Small intestine (tissue), 7 donors: Measurements from ENCODE around the gene STX8. TPM values are rescaled to one million over a fixed set of nuclear protein-coding genes. Genes with fewer than 3 reads are reported as not detected.
A peak's percentile ranks its signal among the peaks of the same experiment; 100 is the strongest.
"Not testable (repeated sequence)": the region's sequence is repeated elsewhere in the genome, so short reads cannot be mapped to it uniquely, and the experiment has no call there.

Source experiments
- DNase-seq, 2 donors: peaks; one replicate each; pipeline versions ENCODE4 v3.0.0 to v3.0.0-alpha.2; 2013
- FAIRE-seq: peaks from 2 replicates; lab custom pipeline; 2012; peaks lifted over from hg19 to GRCh38; lab: Jason Lieb, UNC
- H3K27ac ChIP-seq, 3 donors: one replicate each; pipeline ENCODE4 v1.5.1; 2013; ENCODE audit warnings: low read length in 2 of 3, mild to moderate bottlenecking in 2 of 3, control low read depth in 1 of 3, inconsistent platforms in 1 of 3, low read depth in 1 of 3, moderate library complexity in 1 of 3
- H3K27me3 ChIP-seq, 3 donors: one replicate each; pipeline ENCODE4 v1.6.1; 2013; ENCODE audit warnings: low read length in 3 of 3, inconsistent platforms in 1 of 3; ENCODE audit not compliant: control insufficient read depth in 3 of 3, insufficient read depth in 3 of 3
- H3K36me3 ChIP-seq, 3 donors: one replicate each; pipeline ENCODE4 v1.6.1; 2013; ENCODE audit warnings: low read length in 3 of 3, inconsistent platforms in 1 of 3, low read depth in 1 of 3, mild to moderate bottlenecking in 1 of 3, moderate library complexity in 1 of 3; ENCODE audit not compliant: control insufficient read depth in 3 of 3, insufficient read depth in 2 of 3
- H3K4me1 ChIP-seq, 3 donors: one replicate each; pipeline ENCODE4 v1.6.1; 2013; ENCODE audit warnings: low read length in 2 of 3, inconsistent platforms in 1 of 3, low read depth in 1 of 3, mild to moderate bottlenecking in 1 of 3, moderate library complexity in 1 of 3; ENCODE audit not compliant: control insufficient read depth in 3 of 3, insufficient read depth in 2 of 3
- H3K4me3 ChIP-seq, 3 donors: one replicate each; pipeline ENCODE4 v1.5.1; 2013; ENCODE audit warnings: low read length in 3 of 3, control low read depth in 1 of 3, inconsistent platforms in 1 of 3, low read depth in 1 of 3, mild to moderate bottlenecking in 1 of 3, moderate library complexity in 1 of 3
- H3K9me3 ChIP-seq, 2 donors: one replicate each; pipeline ENCODE4 v1.6.1; 2013; ENCODE audit warnings: low read depth in 1 of 2, low read length in 1 of 2; ENCODE audit not compliant: control insufficient read depth in 2 of 2, insufficient read depth in 1 of 2
- WGBS, 3 donors: extraction: QIAGEN DNeasy Blood & Tissue Kit; methylation state at CpG; one replicate each; pipeline ENCODE4 v1.1.7; 2013; 5-methylcytosine and 5-hydroxymethylcytosine counted together
- polyA plus RNA-seq, 4 donors: library from polyadenylated mRNA; stranded (reverse) in 3 of 4; unstranded in 1 of 4; fragments of 200-250 nt in 3 of 4; fragments of 120-200 nt in 1 of 4; gene quantifications; one replicate each; pipeline versions ENCODE4 v1.2.1 to v1.2.3, GENCODE V29; 2013
- donor health status: healthy with polysubstance abuse.
- donor health status: control.
- donor health status: control.
- donor health status: Bipolar disorder and iron deficiency.
- donor health status: healthy.

Gene STX8
- polyA plus RNA-seq, 4 donors = 35.3 to 72.2 (median 51.8) TPM

DNA sequence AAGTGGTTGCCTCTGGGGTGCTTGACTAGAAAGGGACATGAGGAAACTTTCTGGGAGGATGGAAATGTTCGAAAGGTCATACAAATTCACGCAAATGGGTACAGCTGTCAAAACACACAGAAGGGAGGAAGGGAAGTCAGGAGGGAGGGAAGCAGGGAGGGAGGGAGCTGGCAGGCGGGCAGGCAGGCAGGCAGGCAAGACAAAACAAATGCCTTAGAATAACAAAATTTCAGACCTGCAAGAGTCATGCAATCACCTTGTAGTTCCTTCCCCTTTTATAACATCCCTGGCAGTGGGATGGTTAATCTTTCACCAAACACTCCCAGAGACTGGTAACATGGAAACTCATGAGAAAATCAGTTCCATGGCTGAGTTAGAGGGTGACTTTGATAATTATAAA is 189.2 kb downstream of the STX8 start:
- no peaks in the 10 kb centered on the region for H3K36me3 ChIP-seq
- FAIRE-seq (no peak), DNase-seq (peak in 1 of 2 donors; percentile 42)
- H3K4me3 ChIP-seq = no peak overlapping the region
- H3K27me3 ChIP-seq = no peaks in the 10 kb centered on the region
- WGBS, 3 donors = 81 to 85% (median 85%) methylated on average over 3 of the region's 3 CpGs
- H3K9me3 ChIP-seq = no peaks in the 10 kb centered on the region
- no peaks in the 10 kb centered on the region for H3K4me1 ChIP-seq
- H3K27ac ChIP-seq = no peak overlapping the region

DNA sequence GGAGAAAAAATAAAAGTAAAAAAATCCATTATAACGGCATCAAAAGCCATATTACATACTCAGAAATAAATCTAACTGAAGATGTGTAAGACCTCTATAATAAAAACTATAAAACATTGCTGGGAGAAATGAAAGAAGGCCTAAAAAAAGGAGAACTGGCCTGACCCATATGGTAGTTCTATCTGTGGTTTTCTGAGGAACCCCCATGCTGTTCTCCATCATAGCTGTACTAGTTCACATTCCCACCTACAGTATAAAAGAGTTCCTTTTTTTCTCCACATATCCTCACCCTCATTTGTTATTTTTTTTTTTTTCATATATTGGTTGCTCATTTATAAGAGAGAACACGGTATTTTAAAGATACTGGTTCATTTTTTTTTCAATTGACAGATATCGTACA is 191.8 kb downstream of the STX8 start:
- no peak for DNase-seq
- FAIRE-seq = no peak
- Histone ChIP-seq H3K36me3 (no peaks in the 10 kb centered on the region), H3K27ac (no peak overlapping the region), H3K27me3 (no peaks in the 10 kb centered on the region), H3K4me1 (no peaks in the 10 kb centered on the region), H3K4me3 (no peak overlapping the region), H3K9me3 (no peaks in the 10 kb centered on the region)
- 75 to 96% (median 91%) methylated on average over 3 of the region's 3 CpGs for WGBS, 3 donors

DNA sequence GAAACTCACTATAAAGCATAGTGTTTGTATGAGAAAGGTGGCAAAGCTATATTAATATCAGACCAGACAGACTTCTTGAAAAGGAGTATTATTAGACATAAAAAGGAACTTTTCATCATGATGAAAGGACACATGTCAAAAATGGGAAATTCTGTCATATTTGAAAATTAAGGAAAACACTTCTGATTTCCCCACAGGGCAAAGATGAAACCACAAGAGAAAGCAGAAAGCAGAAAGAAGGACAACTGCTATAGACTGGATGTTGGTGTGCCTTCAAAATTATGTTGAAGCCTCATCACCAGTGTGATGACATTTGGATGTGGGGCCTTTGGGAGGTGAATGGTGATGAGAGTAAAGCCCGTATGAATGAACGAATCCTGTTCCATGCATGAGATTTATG is 193.0 kb downstream of the STX8 start:
- FAIRE-seq (no peak), DNase-seq (no peak)
- Histone ChIP-seq H3K36me3 (no peaks in the 10 kb centered on the region), H3K27me3 (no peaks in the 10 kb centered on the region), H3K27ac (no peak overlapping the region), H3K4me1 (no peaks in the 10 kb centered on the region), H3K4me3 (no peak overlapping the region), H3K9me3 (no peaks in the 10 kb centered on the region)
- WGBS, 3 donors = 86 to 97% (median 95%) methylated on average over 2 of the region's 2 CpGs

DNA sequence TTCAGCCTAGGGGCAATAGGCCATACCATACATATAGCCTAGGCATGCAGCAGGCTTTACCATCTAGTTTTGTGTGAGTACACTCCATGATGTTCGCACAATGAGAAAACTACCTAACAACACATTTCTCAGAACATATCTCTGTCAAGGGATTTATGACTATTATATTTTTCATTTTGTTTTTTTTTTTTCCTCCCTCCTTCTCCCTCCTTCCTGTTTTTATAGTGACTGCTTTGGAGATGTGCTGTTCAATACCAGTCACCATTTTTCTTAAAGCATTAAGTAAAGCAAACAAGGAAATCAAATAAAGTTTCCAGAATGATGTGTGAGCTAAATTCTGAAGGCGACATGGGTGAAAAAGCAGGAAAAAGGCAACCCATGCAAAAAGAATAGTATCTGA is 194.6 kb downstream of the STX8 start:
- H3K4me1 ChIP-seq = no peaks in the 10 kb centered on the region
- WGBS, 3 donors = 96 to 98% (median 96%) methylated on average over 2 of the region's 2 CpGs
- H3K27ac ChIP-seq = no peak overlapping the region
- DNase-seq = no peak
- H3K36me3 ChIP-seq = peaks cover 0 to 4% (median 1%) of the 10 kb centered on the region in 3 donors
- no peaks in the 10 kb centered on the region for H3K27me3 ChIP-seq
- H3K4me3 ChIP-seq = no peak overlapping the region
- H3K9me3 ChIP-seq = no peaks in the 10 kb centered on the region
- FAIRE-seq = no peak

DNA sequence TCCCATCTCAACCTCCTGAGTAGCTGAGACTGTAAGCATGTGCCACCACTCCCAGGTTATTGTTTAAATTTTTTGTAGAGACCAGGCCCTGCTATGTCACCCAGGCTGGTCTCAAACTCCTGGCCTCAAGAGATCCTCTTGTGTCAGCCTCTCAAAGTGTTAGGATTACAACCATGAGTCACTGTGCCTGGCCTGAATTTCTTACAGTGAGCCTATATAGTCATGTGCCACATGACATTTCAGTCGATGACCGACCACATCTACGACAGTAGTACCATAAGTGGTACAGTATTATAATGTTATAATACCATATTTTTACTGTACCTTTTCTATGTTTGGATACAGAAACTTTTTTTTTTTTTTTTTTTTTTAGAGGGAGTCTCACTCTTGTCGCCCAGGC is 195.3 kb downstream of the STX8 start:
- Histone ChIP-seq H3K4me1 (no peaks in the 10 kb centered on the region), H3K27me3 (no peaks in the 10 kb centered on the region), H3K4me3 (no peak overlapping the region), H3K27ac (no peak overlapping the region), H3K9me3 (no peaks in the 10 kb centered on the region), H3K36me3 (peaks cover 0 to 4% (median 1%) of the 10 kb centered on the region in 3 donors)
- DNase-seq (no peak), FAIRE-seq (no peak)
- 94 to 97% (median 96%) methylated on average over 4 of the region's 4 CpGs for WGBS, 3 donors

DNA sequence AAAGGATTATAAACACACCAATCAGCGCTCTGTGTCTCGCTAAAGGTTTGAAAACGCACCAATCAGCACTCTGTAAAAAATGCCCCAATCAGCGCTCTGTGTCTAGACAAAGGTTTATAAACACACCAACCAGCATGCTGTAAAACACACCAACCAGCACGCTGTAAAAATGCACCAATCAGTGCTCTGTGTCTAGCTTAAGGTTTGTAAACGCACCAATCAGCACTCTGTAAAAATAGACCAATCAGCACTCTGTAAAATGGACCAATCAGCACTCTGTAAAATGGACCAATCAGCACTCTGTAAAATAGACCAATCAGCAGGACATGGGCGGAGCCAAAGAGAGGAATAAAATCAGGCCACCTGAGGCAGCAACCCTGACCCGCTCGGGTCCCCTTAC is 199.4 kb downstream of the STX8 start:
- H3K4me1 ChIP-seq, FAIRE-seq, H3K27me3 ChIP-seq, H3K4me3 ChIP-seq, H3K9me3 ChIP-seq, H3K36me3 ChIP-seq, H3K27ac ChIP-seq, DNase-seq: not testable (repeated sequence)
- WGBS, 3 donors = 90 to 97% (median 94%) methylated on average over 9 of the region's 9 CpGs

DNA sequence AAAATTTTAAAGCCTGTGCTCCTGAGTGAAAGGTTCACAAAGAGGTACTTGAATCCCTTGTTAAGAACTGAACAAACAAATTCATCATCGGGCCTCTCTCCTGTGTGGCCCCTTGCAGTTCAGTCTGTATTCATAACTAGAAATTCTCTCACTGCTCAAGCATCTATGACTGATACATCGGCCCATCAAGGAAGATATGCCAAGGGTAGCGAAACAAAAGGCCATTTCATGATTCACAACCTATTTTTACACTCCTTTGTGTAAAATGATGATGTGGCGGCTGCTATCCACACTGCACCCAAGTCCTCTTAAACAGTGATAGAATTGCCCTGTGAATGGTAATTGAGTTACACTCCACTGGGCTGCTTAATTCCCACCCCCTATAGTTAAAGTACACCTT is 204.6 kb downstream of the STX8 start:
- Histone ChIP-seq H3K36me3 (no peaks in the 10 kb centered on the region), H3K27me3 (no peaks in the 10 kb centered on the region), H3K4me1 (peaks cover 0 to 5% (median 0%) of the 10 kb centered on the region in 3 donors), H3K4me3 (no peak overlapping the region), H3K27ac (no peak overlapping the region), H3K9me3 (no peaks in the 10 kb centered on the region)
- DNase-seq (no peak), FAIRE-seq (no peak)
- WGBS, 3 donors = 68 to 73% (median 71%) methylated on average over 4 of the region's 4 CpGs

DNA sequence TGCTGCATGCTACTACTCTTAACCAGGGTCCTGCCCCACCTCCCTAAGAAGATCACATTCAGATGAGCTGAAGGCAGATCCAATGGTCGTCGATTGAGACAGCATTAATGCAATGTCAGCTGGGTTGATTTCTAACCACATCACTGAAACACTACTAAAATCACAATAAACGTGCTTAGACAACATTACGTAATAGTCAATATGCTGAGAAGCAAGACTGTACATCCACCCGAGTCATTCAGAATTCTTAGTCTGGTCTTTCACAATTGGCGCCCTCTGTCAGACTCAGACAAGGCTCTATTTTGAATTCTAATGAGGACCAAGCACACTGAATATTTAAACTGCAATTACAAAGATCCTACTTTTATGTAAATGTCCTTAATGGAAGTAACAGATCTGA is 205.2 kb downstream of the STX8 start:
- FAIRE-seq (no peak), DNase-seq (peak in 1 of 2 donors; percentile 6)
- H3K4me1 ChIP-seq = peaks cover 0 to 5% (median 0%) of the 10 kb centered on the region in 3 donors
- no peak overlapping the region for H3K4me3 ChIP-seq
- no peaks in the 10 kb centered on the region for H3K36me3 ChIP-seq
- no peaks in the 10 kb centered on the region for H3K9me3 ChIP-seq
- H3K27ac ChIP-seq = no peak overlapping the region
- H3K27me3 ChIP-seq = no peaks in the 10 kb centered on the region
- 77 to 86% (median 79%) methylated on average over 6 of the region's 6 CpGs for WGBS, 3 donors

DNA sequence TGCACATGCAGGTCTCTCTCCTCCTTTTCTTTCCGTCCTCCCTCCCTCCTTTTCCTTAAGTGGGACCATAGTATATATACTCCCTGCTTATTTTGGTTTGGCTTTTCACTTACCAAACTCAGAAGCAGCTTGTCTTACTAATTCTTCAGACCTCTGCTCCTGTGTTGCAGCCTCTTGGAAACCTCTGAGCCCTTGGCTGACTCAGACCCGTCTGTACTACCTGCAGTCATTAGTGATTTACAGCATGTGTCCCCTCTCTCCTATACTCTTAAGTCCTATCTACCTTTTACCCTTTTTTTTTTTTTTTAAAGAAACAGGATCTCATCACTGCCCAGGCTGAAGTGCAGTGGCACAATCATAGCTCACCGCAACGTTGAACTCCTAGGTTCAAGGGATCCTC is 207.0 kb downstream of the STX8 start:
- WGBS, 3 donors = 70 to 88% (median 75%) methylated on average over 4 of the region's 4 CpGs
- DNase-seq = peak in 1 of 2 donors; percentile 32
- no peaks in the 10 kb centered on the region for H3K27me3 ChIP-seq
- peaks cover 0 to 5% (median 0%) of the 10 kb centered on the region in 3 donors for H3K4me1 ChIP-seq
- no peak overlapping the region for H3K27ac ChIP-seq
- no peak for FAIRE-seq
- H3K9me3 ChIP-seq = no peaks in the 10 kb centered on the region
- H3K4me3 ChIP-seq = no peak overlapping the region
- H3K36me3 ChIP-seq = no peaks in the 10 kb centered on the region
